ENCODE measurements around the gene KAT2A.

GRCh38 chr17:42107124-42107523, 14.0 kb downstream of the KAT2A start:
- TF ChIP-seq REST (IDR thresholded peaks at IDR 0.05; ENCODE audit: borderline replicate concordance) (no peak), REST (CRISPR knock-in tag; IDR thresholded peaks at IDR 0.05; ENCODE audit: low read depth) (no peak), ARID4B (CRISPR knock-in tag; IDR thresholded peaks at IDR 0.05) (no peak), TARDBP (IDR thresholded peaks at IDR 0.05) (no peak), POLR2A (conservative IDR thresholded peaks at IDR 0.05) (no peak), ZNF324 (CRISPR knock-in tag; IDR thresholded peaks at IDR 0.05) (no peak), KAT7 (CRISPR knock-in tag; IDR thresholded peaks at IDR 0.05; ENCODE audit: borderline replicate concordance) (no peak), ZFP36 (IDR thresholded peaks at IDR 0.05; ENCODE audit: low read depth, low read length, partially characterized antibody) (no peak), ZBTB1 (CRISPR knock-in tag; IDR thresholded peaks at IDR 0.05; ENCODE audit: borderline replicate concordance, low read depth) (no peak), ZBTB2 (IDR thresholded peaks at IDR 0.05) (no peak), SIN3A (IDR thresholded peaks at IDR 0.05; ENCODE audit: borderline replicate concordance in 2 of 2, control insufficient read depth in 1 of 2, low read depth in 2 of 2, low read length in 2 of 2) (no peak)
